Right atrium auricular region (tissue), 2 donors: ENCODE results near the gene GLT1D1. TPM values are rescaled to one million over a fixed set of nuclear protein-coding genes. Genes with fewer than 3 reads are reported as not detected.
A peak's percentile ranks its signal among the peaks of the same experiment; 100 is the strongest.

Experiments
- DNase-seq: peaks from one replicate; pipeline ENCODE4 v3.0.0-alpha.2; 2019; ENCODE audit warnings: low spot score
- H3K27ac ChIP-seq, 2 donors: fragments of 200-600 bp; sonication (generic); 1 replicate in 1 of 2; 2 replicates in 1 of 2; pipeline ENCODE4 v1.5.1; 2016 to 2019
- H3K27me3 ChIP-seq, 2 donors: fragments of 200-600 bp; sonication (generic); one replicate each; pipeline versions ENCODE4 v1.5.1 to v1.6.0; 2017 to 2019
- H3K36me3 ChIP-seq: fragments of 200-600 bp; sonication (generic); one replicate; pipeline ENCODE4 v1.5.1; 2016
- H3K4me1 ChIP-seq, 2 donors: fragments of 200-600 bp; sonication (generic); one replicate each; pipeline versions ENCODE4 v1.5.1 to v1.6.0; 2017 to 2019
- H3K4me3 ChIP-seq, 2 donors: fragments of 200-600 bp; sonication (generic); 1 replicate in 1 of 2; 2 replicates in 1 of 2; pipeline ENCODE4 v1.5.1; 2017 to 2019; ENCODE audit warnings: mild to moderate bottlenecking in 1 of 2, moderate library complexity in 1 of 2
- H3K9me3 ChIP-seq, 2 donors: fragments of 200-600 bp; sonication (generic); one replicate each; pipeline ENCODE4 v1.5.1; 2019
- CTCF ChIP-seq, 2 donors: fragments of 200-600 bp; sonication (generic); IDR thresholded peaks; one replicate each; pipeline ENCODE4 v1.5.1; 2019; ENCODE audit warnings: antibody characterized with exemption in 2 of 2
- total RNA-seq, 2 donors: library from RNA; depleted of rRNA; stranded (reverse); fragments of >200 nt; gene quantifications; one replicate each; pipeline ENCODE4 v1.1.0, GENCODE V29; 2016

The GLT1D1 gene
- total RNA-seq, 2 donors from 2014 or later, result 0.20 TPM; not detected in 1

DNA sequence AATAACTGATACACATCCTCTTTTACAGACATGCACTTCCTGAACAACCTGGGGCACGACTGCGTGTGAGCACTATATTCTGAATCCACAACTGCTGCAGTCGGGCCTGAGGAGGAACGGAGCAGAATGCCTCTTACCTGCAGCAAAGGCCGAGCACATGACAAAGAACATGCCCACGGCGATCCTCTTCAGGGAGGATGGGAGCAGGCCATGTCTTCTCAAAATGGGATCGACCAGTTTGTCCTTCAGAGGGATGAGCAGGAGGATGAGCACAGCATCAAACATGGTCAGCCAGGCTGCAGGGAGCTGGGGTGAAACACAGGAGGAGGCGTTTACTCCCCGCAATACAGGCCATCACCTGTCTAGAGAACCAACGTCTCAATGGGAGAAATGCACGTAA, 44.6 kb upstream of the GLT1D1 start:
- Histone ChIP-seq H3K9me3 (no peaks in the 10 kb centered on the region), H3K36me3 (peaks cover 30% of the 10 kb centered on the region), H3K4me1 (peaks cover 0 to 29% of the 10 kb centered on the region in 2 donors), H3K27me3 (no peaks in the 10 kb centered on the region), H3K4me3 (no peak overlapping the region), H3K27ac (peak overlapping the region; percentile 28 to 91)
- DNase-seq, result no peak
- no peak for TF ChIP-seq CTCF (IDR thresholded peaks at IDR 0.05)

DNA sequence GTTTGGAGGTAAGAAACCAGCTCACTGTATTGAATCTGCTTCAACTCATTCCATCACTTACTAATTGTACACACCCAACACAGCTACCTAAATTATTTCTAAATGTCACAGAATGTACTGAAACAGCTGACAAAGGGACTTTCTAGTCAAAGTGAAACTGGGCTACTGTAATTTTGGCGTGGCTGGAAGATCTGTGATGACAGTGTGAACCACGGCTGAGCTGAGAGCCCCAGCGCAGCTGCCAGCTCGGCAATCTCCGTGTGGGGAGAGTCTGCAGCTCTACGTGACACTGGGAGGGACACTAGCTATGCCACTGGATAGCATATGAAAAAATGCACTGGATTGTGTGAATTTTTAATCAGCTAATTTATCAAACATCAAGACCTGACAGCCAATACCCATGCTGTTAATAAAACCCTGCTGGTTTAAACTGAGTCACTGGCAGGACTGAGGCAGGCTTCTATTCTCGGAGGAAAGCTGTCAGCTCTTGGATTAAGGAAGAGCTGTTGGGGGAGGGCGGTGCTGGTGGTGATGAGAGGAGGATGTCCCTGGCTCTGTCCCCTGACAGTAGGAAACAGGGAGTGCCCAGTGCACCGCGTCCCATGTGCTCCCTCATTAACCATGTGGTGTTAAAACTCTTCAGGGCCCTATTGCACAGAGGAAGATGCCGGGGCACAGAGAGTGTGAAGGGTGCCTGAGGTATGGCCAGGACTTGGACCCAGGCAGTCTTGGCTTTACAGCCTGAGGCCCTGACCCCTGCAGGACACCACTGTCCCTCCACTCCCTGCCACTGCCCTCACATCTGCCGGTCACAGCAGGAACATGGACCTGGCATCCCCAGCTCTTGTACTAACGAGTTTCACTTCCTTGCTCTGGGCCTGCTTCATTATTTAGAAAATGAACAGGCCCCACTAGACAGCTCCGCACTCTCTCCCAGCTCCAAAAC, 42.8 kb upstream of the GLT1D1 start:
- no peak for TF ChIP-seq CTCF (IDR thresholded peaks at IDR 0.05)
- Histone ChIP-seq H3K4me3 (peak overlapping the region in 1 of 2 donors; percentile 18), H3K4me1 (peaks cover 0 to 29% of the 10 kb centered on the region in 2 donors), H3K27me3 (no peaks in the 10 kb centered on the region), H3K27ac (peak overlapping the region; percentile 86 to 91), H3K36me3 (peaks cover 30% of the 10 kb centered on the region), H3K9me3 (no peaks in the 10 kb centered on the region)
- peak; percentile 83 for DNase-seq

DNA sequence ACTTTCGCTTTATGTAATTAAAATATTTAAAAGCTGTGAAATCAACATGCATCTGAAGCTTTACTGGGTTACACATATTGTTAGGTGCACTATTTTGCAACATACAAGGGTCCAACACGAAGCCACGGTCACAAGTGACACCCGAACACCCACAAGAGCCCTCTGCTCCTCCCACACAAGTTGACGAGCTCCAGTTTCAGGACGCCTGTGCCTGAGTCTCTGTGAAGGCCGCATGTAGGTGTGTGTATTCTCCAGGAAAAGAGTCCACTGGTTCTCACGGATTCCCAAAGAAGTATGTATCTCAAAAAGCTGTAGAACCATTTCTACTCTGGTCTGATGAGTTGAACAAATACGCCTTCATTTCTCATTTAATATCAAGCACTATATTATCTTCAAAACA, 41.5 kb upstream of the GLT1D1 start:
- Histone ChIP-seq H3K4me3 (no peak overlapping the region), H3K36me3 (peaks cover 30% of the 10 kb centered on the region), H3K9me3 (no peaks in the 10 kb centered on the region), H3K27ac (peak overlapping the region; percentile 86 to 91), H3K27me3 (no peaks in the 10 kb centered on the region), H3K4me1 (peaks cover 0 to 42% of the 10 kb centered on the region in 2 donors)
- TF ChIP-seq CTCF (IDR thresholded peaks at IDR 0.05), result no peak
- no peak for DNase-seq

DNA sequence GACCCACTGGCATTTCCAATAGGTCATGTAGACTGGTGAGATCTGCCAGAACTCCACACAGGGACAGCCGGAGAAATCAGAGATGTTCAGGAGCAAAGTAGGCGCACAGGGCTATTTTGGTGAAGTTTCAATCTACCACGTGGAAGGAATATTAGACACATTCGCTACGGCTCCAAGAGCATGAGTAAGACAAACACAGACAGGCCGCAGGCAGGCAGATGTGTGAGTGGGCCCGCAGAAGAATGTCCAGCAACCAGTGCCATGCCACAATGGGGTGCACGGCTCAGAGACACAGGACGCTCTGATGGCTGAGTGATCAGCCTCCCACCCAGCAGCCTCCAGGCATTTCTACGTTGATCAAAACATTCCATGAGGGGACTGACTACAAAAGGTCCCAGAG, 39.9 kb upstream of the GLT1D1 start:
- TF ChIP-seq CTCF (IDR thresholded peaks at IDR 0.05), result no peak
- H3K4me1 ChIP-seq, result peaks cover 0 to 58% of the 10 kb centered on the region in 2 donors
- no peak for DNase-seq
- H3K27ac ChIP-seq, result peak overlapping the region in 1 of 2 donors; percentile 49
- no peak overlapping the region for H3K4me3 ChIP-seq
- no peaks in the 10 kb centered on the region for H3K9me3 ChIP-seq
- H3K36me3 ChIP-seq, result peaks cover 14% of the 10 kb centered on the region
- no peaks in the 10 kb centered on the region for H3K27me3 ChIP-seq

- no peaks in the 10 kb centered on the region for H3K9me3 ChIP-seq
- peak overlapping the region in 1 of 2 donors; percentile 49 for H3K27ac ChIP-seq
- peaks cover 0 to 63% of the 10 kb centered on the region in 2 donors for H3K4me1 ChIP-seq
- no peaks in the 10 kb centered on the region for H3K27me3 ChIP-seq
- no peak for TF ChIP-seq CTCF (IDR thresholded peaks at IDR 0.05)
- DNase-seq, result no peak
- no peak overlapping the region for H3K4me3 ChIP-seq
- peaks cover 10% of the 10 kb centered on the region for H3K36me3 ChIP-seq
Observed at GRCh38 chr12:128813883-128814282, 39.4 kb upstream of the GLT1D1 start.
